Stimulated activated CD8-positive, alpha-beta memory T cell treated with anti-CD3 and anti-CD28 coated beads, Interleukin-2, amount 100 ng/mL, for 48 hours (primary cell): ENCODE measurements around the gene OR51B6.
"Not testable (repeated sequence)": the region's sequence is repeated elsewhere in the genome, so short reads cannot be mapped to it uniquely, and the experiment has no call there.

Experiments used
- DNase-seq, 2 donors: peaks; one replicate each; pipeline ENCODE4 v3.0.0-alpha.2; 2020; ENCODE audit warnings: low read depth in 2 of 2

Gene OR51B6

GRCh38 chr11:5366365-5366764 is 15.1 kb downstream of the OR51B6 start:
- not testable (repeated sequence) for DNase-seq

GRCh38 chr11:5366856-5367255 is 15.5 kb downstream of the OR51B6 start:
- DNase-seq = no peak

GRCh38 chr11:5367448-5368074 is 16.3 kb downstream of the OR51B6 start:
- DNase-seq = no peak

- DNase-seq = no peak
Measured at GRCh38 chr11:5368502-5369043, 17.3 kb downstream of the OR51B6 start.

GRCh38 chr11:5369789-5370188 is 18.5 kb downstream of the OR51B6 start:
- no peak for DNase-seq

GRCh38 chr11:5380740-5381342 is 29.5 kb downstream of the OR51B6 start:
- peak in 1 of 2 donors; percentile 6 for DNase-seq

- no peak for DNase-seq
Measured at GRCh38 chr11:5383576-5383975, 32.3 kb downstream of the OR51B6 start, which contains the start of gene OR51M1. Gene OR51M1, plus strand, starts transcription at chr11:5383812. Its CDS starts 5,587 bp downstream, at chr11:5389399.

GRCh38 chr11:5384335-5384734 is 33.0 kb downstream of the OR51B6 start:
- no peak for DNase-seq

GRCh38 chr11:5390210-5390609 is 38.9 kb downstream of the OR51B6 start:
- no peak for DNase-seq

GRCh38 chr11:5394091-5394490 is 42.8 kb downstream of the OR51B6 start:
- no peak for DNase-seq

- no peak for DNase-seq
Measured at GRCh38 chr11:5398936-5399335, 47.6 kb downstream of the OR51B6 start.
